Activated effector memory CD4-positive, alpha-beta T cell treated with Interleukin-2 at 50 U/mL for 16 hours (primary cell): ENCODE measurements around the gene COTL1.
"Not testable (repeated sequence)": the region's sequence is repeated elsewhere in the genome, so short reads cannot be mapped to it uniquely, and the experiment has no call there.

Experiments used
- DNase-seq: peaks from one replicate; pipeline ENCODE4 v3.0.0-alpha.2; 2020

COTL1 gene

GRCh38 chr16:84524941-84525581, 92.8 kb downstream of the COTL1 start:
- DNase-seq: not testable (repeated sequence)

- DNase-seq: no peak
These were observed 93.4 kb downstream of the COTL1 start for GRCh38 chr16:84524346-84524920.

- DNase-seq: no peak
These were observed 96.4 kb downstream of the COTL1 start for GRCh38 chr16:84521497-84521770.

GRCh38 chr16:84520725-84521496, 97.0 kb downstream of the COTL1 start:
- no peak for DNase-seq

GRCh38 chr16:84519855-84520254, 98.0 kb downstream of the COTL1 start:
- DNase-seq: no peak

- DNase-seq: peak; percentile 56
These were observed 99.0 kb downstream of the COTL1 start for GRCh38 chr16:84518804-84519341.

- DNase-seq: not testable (repeated sequence)
These were observed 99.7 kb downstream of the COTL1 start for GRCh38 chr16:84518220-84518619.

- DNase-seq: no peak
These were observed 100.5 kb downstream of the COTL1 start for GRCh38 chr16:84517366-84517765.
